NCI-H345 treated with DMSO at 0.1 percent for 48 hours (cell line): Measurements from ENCODE around the gene CEP85.

ENCODE experiments used
- DNase-seq: peaks from one replicate; lab custom pipeline; 2025; ENCODE audit not compliant: unreplicated experiment; lab: John Stamatoyannopoulos, UW

Gene CEP85, protein sequence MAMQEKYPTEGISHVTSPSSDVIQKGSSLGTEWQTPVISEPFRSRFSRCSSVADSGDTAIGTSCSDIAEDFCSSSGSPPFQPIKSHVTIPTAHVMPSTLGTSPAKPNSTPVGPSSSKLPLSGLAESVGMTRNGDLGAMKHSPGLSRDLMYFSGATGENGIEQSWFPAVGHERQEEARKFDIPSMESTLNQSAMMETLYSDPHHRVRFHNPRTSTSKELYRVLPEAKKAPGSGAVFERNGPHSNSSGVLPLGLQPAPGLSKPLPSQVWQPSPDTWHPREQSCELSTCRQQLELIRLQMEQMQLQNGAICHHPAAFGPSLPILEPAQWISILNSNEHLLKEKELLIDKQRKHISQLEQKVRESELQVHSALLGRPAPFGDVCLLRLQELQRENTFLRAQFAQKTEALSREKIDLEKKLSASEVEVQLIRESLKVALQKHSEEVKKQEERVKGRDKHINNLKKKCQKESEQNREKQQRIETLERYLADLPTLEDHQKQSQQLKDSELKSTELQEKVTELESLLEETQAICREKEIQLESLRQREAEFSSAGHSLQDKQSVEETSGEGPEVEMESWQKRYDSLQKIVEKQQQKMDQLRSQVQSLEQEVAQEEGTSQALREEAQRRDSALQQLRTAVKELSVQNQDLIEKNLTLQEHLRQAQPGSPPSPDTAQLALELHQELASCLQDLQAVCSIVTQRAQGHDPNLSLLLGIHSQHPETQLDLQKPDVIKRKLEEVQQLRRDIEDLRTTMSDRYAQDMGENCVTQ

DNA sequence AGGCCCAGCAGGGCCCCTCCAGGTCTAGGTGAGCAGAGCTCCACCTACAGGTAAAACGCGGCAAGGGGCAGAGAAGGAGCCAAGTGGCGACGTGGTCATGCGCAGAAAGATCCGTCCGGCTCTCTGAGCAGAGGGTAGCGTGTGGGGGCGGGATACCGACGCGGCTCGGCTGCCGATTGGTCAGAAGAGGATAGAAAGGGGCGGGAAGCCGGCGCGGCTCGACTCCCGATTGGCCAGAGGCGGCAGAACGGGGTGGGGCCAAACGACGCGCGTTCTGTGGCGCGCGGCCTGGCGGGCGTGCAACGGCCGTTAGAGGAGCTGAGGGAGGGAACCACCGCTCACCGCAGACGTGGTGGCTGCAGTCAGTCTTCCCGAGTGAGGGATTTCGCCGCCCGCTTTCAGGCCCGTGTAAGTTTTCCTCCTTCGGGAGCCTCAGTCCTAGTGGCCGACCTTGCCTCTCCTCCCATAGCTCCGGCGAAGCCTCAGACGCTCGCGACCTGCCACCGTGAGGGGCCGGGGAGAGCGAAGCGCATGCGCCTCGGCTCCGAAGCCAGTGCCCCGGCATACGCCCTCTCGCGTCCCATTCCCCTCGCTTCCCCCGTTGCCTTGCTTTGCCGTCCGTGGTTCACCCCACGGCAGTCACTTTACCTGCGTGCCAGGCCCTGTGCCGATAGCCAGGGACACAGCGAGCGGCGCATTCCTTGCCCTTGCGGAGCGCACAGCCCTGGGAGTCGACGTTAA, at the start of gene CEP85:
Gene CEP85, plus strand, starts transcription at position 298 of the 741 bp plus-strand sequence. CDS start 5,584 bp downstream, outside the sequence.
- DNase-seq, result peak; percentile 99

DNA sequence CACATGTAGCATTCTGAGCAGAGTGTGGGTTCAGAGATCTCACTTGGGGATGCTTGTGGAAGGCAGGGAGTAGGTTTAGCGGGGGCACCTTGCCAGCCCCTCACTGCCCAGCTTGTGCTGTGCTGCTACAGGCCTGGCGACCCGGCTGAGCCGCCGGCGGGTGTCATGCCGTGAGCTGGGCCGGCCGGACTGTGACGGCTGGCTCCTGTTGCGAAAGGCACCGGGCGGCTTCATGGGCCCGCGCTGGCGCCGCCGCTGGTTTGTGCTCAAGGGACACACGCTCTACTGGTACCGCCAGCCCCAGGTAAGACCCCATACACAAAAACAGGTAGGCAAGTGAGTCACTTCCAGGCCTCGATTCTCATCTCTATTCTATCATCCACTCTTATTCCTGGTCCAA, 49.1 kb upstream of the CEP85 start:
- DNase-seq, result no peak

DNA sequence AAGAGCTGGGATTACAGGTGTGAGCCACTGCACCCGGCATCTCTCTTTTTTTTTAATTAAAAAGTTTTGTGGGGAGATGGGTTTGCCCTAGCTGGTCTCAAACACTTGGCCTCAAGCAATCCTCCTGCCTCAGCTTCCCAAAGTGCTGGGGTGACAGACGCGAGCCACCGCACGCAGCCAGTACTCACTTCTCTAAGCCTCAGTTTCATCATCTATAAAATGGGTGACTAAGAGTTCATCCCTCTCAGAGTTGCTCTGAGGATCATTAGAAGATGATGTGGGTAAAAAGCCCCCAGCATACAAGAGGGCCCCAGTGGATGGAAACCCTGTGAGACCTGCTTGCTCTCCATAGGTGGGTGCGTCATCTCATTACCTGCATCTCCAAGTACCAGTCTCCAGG, 46.1 kb upstream of the CEP85 start:
- no peak for DNase-seq

DNA sequence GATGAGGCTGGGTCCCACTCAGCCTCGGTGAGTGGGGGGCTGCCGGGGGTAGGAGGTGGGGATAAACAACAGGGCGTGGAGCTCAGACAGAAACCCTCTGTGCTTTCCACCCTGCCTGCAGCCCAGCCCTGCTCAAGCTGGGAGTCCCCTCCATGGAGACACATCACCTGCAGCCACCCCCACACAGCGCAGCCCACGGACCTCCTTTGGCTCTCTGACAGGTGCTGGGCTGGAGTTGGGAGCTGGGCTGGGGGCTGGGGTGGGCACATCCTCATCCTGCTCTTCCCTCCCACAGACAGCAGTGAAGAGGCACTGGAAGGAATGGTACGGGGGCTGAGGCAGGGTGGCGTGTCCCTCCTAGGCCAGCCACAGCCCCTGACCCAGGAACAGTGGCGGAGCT, 45.5 kb upstream of the CEP85 start:
- no peak for DNase-seq

DNA sequence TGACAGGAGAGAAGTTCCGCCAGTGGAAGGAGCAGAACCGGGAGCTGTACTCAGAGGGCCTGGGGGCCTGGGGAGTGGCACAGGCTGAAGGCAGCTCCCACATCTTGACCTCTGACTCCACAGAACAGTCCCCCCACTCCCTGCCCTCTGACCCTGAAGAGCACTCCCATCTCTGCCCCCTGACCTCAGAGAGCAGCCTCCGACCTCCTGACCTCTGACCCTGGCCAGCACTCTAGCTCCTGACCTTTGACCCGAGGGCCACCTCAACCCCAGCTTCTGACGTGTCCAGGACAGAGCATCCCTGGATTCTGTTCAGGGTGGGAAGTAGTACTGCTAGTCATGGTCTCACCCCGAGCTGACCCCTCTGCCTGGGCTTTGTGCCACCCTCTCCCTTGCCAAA, 44.7 kb upstream of the CEP85 start:
- DNase-seq, result no peak

DNA sequence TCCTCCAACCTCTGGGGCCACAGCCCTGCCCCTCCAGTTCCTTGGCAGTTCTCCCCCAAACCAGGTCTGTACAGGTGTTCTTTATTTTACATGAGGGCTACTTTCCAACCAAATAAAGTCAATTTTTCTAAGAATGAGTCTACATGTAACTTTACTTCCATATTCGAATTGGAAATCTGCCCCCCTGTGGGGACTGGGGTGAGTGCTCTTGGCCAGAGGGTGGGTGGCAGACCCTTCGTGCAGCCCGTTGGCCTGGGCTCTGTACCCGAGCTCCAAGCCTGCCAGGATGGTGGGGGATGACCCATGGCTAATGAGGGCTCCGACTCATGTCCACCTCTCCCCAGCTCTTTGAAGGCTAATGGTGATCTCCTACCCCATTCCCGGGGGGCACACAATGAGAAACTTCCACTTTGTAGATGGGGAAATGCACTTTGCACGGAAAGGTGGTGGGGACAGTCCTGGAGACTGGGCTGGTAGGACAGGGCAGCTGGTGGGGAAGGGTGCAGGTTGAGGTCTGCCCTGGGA, 44.2 kb upstream of the CEP85 start:
- no peak for DNase-seq

DNA sequence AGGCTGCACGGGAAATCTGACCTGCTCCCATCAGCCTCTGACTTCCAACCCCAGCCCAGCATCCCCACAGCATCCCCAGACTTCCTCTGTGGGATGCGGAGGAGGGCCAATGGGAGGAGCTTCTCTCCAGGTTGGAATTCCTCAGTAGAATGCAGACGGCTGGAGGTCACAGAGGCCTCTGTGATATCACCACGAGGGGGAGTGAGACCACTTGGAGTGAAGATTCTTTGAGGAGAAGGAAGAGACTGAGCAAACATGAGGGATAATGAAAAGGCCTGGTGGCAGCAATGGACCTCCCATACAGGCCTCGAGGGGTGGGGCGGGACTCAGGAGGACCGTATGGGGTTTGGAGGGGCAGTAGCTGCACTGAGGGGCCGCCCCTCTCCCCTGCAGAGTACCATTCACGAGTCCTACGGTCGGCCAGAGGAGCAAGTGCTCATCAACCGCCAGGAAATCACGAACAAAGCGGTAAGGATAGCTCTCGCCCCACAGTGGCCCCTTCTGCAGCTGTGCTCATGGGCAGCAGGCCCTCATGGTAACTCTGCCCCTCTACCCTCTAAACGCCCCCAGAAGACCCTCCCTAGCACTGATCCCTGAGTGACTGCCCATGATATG, 43.5 kb upstream of the CEP85 start, which contains the start of gene CATSPER4:
Gene CATSPER4, plus strand, starts transcription at position 230 of the 615 bp plus-strand sequence. Its CDS starts 26 bp downstream, at position 256.
- no peak for DNase-seq

DNA sequence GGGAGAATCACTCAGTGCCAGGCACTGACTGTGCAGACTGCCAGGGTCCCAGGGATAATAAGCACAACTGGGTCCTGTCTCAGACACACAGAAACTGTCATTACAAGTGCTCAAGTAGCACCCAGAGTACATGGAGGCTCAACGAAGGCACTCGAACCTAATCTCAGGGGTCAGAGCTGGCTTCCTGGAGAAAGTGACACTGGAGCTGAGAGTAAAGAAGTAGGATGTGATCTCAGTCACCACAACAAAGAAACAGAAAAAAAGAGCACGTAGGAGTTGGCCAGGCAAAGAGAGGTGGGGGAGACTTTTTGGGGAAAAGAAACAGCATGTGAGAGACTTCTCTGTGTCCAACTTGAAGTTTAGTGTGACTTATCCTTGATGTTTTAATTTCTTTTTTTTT, 42.3 kb upstream of the CEP85 start:
- DNase-seq, result no peak

DNA sequence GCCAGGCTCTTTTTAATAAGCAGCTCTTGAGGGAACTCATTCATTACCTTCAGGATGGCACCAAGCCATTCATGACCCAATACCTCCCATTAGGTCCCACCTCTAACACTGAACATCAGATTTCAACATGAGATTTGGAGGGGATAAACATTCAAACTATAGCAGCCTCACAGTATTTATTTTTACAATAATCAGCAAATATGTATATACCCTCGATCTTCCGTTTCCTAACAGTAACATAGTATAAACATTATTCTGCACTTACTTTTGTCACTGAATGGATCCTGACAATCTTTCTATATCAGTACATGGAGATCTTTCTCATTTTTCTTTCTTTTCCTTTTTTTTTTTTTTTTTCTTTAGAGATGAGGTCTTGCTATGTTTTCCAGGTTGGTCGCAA, 38.2 kb upstream of the CEP85 start:
- DNase-seq, result no peak

DNA sequence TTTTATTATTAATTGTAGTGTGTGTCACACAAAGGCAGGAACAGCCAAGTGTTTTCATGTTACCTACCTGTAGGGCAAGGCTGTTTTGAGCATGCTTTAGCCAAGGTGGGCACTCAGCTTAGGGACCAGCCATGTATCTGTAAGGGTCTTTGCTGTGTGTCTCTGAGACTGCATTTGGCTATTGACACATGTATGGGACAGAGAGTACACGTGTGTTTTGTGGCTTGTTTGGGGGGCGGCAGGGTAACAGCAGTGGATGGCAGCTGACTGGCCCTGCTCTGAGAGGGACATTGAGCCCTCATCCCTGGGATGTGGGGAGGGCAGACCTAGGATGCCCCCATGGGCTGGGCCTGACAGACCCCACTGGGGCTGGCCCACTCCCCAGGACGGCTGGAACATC, 36.7 kb upstream of the CEP85 start:
- DNase-seq, result no peak

DNA sequence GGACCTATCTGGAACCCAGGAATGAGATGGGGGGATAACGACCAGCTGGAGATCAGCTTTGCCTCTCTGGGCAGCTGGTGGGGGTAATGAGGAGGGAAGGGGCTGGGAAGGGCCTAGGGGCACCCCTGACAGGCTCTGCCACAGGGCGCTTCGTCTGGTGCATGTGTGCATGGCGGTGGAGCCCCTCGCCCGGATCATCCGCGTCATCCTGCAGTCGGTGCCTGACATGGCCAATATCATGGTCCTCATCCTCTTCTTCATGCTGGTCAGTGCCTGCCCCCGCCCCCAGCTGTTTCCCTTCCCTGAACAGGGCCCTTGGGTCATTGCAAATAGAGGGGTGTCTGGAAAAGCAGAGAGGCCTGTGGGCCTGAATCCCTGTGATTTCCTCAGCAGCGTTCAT, 36.2 kb upstream of the CEP85 start:
- no peak for DNase-seq

DNA sequence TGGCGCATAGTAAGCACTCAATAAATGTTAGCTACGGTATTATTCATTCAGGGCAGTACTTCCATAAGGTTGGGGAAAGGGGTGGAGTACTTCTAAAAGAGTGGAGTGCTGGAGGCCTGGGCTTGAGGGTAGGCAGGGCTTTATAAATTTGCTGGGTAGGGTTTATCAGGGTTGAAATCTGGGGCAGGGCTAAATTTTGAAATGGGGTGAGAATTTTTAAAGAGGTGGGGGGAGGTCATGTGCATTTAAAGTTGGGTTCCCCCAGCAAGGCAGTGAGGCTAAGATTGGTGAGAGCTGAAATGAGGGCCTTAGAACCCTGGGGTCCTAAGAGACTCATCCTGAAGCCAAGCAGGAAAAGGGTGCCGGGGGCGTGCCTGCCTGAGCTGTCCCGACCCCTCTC, 33.6 kb upstream of the CEP85 start:
- DNase-seq, result no peak

DNA sequence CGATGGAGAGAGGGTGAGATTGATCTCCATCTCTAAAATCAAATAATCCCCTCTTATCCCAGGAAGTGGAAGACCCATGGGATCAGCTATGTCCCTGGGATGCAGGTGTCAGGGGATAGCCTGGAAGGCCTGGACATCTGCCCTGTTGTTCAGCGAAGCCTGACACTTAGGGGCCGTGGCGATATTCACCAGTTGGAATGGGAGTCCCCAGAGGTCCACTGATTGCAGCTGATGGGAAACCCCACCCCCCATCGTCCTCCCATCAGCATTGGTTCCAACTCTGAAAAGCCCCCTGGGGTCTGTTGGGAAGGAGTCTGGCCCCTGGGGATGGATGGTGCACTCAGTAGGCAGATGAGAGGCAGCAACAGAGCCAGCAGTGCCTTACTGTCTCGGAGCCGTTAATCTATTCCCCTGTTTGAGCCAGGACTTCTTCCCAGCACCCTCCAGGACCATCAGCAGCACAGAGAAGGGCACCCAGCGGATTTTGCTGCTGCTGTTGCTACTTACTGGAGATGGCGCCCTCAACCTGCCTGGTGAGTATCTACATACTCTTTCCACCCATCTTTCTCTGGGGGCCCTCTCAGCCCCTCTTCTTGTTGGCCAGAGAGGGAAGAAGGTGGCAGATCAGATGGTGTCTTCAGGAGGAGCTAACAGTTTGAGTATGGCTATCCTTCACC, 30.2 kb upstream of the CEP85 start:
- no peak for DNase-seq

DNA sequence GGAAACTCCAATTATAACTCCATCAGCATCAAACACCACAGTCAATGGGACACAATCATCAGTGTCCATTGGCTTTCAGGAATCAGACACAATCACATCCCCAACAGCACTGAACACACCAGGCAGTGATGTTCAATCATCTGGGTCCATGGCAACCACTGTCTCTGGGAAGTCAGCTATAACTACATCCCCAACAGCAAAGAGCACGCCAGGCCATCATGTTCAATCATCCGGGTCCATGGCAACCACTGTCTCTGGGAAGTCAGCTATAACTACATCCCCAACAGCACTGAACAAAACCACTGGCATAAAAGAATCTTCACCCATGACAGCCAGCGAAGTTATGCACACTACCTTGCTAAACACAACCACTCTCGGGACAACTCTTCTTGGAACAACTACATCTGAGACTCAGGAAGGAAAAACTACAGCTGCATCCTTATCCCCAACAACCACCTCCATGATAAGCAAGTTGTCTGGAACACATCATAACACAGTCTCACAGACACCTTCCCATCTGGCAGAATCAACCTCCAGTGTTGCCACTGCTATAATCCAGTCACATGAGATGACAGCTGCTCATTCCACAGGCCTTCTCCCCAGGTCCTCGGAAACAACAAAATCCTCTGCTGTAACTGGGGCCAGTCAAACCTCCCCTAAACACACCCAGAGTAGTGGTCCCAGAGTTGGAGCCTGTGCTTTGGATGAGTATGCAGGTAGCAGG, 23.7 kb upstream of the CEP85 start:
- DNase-seq, result no peak

DNA sequence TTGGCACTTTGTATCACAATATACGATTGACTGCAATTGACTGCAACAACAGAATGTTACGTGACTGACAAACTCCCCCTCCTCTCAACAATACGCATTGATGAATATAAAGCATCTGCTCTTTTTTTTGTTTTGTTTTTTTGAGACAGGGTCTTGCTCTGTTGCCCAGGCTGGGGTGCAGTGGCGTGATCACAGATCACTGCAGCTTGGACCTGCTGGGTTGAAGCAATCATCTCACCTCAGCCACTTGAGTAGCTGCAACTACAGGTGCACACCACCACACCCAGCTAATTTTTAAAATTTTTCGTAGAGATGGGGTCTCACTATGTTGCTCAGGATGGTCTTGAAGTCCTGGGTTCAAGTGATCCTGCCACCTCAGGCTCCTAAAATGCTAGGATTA, 21.3 kb upstream of the CEP85 start:
- no peak for DNase-seq

DNA sequence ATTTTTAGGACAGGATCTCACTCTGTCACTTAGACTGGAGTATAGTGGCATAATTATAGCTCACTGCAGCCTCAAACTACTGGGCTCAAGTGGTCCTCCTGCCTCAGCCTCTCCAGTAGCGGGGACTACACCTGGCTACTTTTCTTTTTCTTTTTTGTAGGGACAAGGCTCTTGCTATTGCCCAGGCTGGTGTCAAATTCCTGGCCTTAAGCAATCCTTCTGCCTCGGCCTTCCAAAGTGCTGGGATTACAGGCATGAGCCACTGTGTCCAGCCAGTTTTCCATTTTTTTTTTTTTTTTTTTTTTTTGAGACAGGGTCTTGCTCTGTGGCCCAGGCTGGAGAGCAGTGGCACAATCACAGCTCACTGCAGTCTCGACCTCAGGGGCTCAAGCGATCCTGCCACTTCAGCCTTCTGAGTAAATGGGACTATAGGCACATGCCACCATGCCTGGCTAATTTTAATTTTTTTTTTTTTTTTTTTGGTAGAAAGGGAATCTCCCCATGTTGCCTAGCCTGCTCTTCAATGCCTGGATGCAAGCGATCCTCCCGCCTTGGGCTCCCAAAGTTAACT, 20.6 kb upstream of the CEP85 start:
- no peak for DNase-seq

DNA sequence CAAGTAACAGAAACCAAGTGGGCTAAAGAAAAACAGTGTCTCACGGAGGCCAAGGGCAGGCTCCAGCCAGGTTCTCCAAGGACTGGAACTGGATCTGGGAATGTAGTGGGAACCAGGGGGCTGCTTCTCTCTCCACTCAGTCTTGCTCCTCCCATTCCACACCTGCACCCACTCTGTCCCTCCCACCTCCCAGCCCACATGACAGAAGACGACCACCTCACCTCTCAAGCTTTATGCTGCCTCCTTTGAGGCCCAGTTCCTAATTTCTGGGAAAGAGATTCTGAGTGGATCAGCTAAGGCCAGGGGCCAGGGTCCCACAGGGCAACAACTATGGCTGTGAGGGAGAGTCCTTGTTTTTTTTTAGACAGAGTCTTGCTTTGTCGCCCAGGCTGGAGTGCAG, 18.8 kb upstream of the CEP85 start:
- DNase-seq, result no peak

DNA sequence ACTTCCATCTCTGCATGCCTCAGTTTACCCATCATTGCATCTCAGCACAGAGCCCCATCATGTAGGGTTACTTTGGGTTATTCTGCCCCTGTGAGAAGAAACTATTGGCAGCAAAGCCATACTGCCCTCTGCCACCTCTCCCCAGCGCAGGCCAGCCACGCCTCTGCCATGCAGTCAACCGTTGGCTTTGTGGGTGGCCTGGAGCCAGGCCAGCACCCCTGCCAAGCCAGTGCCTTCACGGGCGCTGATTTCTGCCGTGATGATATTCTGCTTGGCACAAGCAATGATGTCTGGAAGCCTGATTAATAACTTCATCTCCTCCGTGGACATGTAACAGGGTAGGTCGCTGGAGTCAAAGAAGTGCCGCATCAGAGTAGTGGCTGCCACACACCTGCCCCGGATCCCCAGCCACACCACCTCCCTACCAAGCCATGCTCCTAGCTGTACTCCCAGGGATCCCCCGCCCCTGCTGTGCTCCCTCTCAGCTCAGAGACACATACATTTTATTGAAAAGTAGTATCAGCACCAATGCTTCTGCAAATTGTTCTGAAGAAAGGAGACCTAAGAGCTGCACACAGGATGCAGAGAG, 15.0 kb upstream of the CEP85 start:
- DNase-seq, result peak; percentile 22
